ENCODE measurements around the gene AKT2. TPM values are rescaled to one million over a fixed set of nuclear protein-coding genes. Genes with fewer than 3 reads are reported as not detected.

Gene AKT2
- total RNA-seq, 3 donors from 2014 or later: 98.4 to 139 (median 103) TPM

- no peaks in the 10 kb centered on the region for H3K4me1 ChIP-seq (ENCODE audit: low read depth)
- no peak overlapping the region for H3K4me3 ChIP-seq
- H3K9me3 ChIP-seq: no peaks in the 10 kb centered on the region
- no peak for DNase-seq
- TF ChIP-seq, protein P1, sequence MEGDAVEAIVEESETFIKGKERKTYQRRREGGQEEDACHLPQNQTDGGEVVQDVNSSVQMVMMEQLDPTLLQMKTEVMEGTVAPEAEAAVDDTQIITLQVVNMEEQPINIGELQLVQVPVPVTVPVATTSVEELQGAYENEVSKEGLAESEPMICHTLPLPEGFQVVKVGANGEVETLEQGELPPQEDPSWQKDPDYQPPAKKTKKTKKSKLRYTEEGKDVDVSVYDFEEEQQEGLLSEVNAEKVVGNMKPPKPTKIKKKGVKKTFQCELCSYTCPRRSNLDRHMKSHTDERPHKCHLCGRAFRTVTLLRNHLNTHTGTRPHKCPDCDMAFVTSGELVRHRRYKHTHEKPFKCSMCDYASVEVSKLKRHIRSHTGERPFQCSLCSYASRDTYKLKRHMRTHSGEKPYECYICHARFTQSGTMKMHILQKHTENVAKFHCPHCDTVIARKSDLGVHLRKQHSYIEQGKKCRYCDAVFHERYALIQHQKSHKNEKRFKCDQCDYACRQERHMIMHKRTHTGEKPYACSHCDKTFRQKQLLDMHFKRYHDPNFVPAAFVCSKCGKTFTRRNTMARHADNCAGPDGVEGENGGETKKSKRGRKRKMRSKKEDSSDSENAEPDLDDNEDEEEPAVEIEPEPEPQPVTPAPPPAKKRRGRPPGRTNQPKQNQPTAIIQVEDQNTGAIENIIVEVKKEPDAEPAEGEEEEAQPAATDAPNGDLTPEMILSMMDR (IDR thresholded peaks at IDR 0.05): no peak
- intact Hi-C loops (cut with DNase I, micrococcal nuclease): no loop called here
- H3K36me3 ChIP-seq (ENCODE audit: low read depth): peaks cover 12% of the 10 kb centered on the region
- ATAC-seq: no peak
Measured at GRCh38 chr19:40239415-40240226, 45.5 kb downstream of the AKT2 start.

DNA sequence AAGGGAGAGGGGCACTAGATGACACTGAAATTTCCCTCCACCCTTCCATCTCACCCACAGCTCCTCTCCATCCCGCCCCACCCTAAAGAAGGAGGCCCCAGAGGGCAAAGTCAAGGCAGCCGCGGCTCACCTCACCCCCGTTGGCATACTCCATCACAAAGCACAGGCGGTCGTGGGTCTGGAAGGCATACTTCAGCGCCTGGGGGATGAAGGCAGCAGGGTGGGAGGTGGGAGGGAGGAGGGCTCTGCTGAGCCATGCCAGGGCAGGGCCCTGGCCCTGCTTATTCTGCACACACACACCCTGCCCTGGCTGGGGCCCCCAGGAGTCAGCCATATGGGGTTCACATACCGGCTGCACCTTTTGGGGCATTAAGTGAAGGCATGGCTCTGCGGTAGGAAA, 46.4 kb downstream of the AKT2 start:
- TF ChIP-seq, protein P1 (IDR thresholded peaks at IDR 0.05): no peak

DNA sequence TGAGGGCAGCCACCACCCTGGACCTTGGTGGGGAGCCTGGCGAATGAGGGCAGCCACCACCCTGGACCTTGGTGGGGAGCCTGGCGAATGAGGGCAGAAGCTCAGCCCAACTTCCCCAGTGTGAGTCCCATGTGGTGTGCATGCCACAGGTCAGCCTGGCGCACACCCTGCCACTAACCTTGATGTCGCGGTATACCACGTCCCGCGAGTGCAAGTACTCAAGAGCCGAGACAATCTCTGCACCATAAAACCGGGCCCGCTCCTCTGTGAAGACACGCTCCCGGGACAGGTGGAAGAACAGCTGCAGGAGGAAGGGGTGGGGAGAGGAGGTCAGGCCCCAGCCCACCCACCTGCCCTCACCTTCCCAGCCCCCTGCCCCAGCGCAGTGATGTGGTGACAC, 47.4 kb downstream of the AKT2 start:
- H3K9me3 ChIP-seq: no peaks in the 10 kb centered on the region
- no peak for ATAC-seq
- no peak overlapping the region for H3K4me3 ChIP-seq
- DNase-seq: no peak
- intact Hi-C loops (cut with DNase I, micrococcal nuclease): no loop called here
- peaks cover 12% of the 10 kb centered on the region for H3K36me3 ChIP-seq (ENCODE audit: low read depth)
- TF ChIP-seq, protein P1 (IDR thresholded peaks at IDR 0.05): no peak
- H3K4me1 ChIP-seq (ENCODE audit: low read depth): no peaks in the 10 kb centered on the region

More for the DNA sequence above, 46.4 kb downstream of the AKT2 start:
- DNase-seq (no peak), ATAC-seq (no peak)
- Histone ChIP-seq H3K36me3 (ENCODE audit: low read depth) (peaks cover 12% of the 10 kb centered on the region), H3K4me3 (no peak overlapping the region), H3K9me3 (no peaks in the 10 kb centered on the region), H3K4me1 (ENCODE audit: low read depth) (no peaks in the 10 kb centered on the region)
- intact Hi-C loops (cut with DNase I, micrococcal nuclease): no loop called here

- H3K36me3 ChIP-seq (ENCODE audit: low read depth): peaks cover 12% of the 10 kb centered on the region
- H3K9me3 ChIP-seq: no peaks in the 10 kb centered on the region
- intact Hi-C loops (cut with DNase I, micrococcal nuclease): no loop called here
Measured at GRCh38 chr19:40236366-40236765, 48.8 kb downstream of the AKT2 start.

DNA sequence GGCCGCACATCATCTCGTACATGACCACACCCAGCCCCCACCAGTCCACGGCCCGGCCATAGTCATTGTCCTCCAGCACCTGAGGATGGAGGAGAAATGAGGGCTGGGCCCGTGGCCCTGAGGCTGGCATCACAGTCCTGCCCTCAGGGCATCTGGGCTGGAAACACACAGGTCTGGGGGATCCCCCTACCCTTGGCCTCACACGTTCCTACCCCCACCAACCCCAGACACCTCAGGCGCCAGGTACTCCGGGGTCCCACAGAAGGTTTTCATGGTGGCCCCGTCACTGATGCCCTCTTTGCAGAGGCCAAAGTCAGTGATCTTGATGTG, 49.2 kb downstream of the AKT2 start:
- no peaks in the 10 kb centered on the region for H3K4me1 ChIP-seq (ENCODE audit: low read depth)
- no peak overlapping the region for H3K4me3 ChIP-seq
- H3K36me3 ChIP-seq (ENCODE audit: low read depth): peaks cover 12% of the 10 kb centered on the region
- no peak for ATAC-seq
- intact Hi-C loops (cut with DNase I, micrococcal nuclease): no loop called here
- no peak for DNase-seq
- H3K9me3 ChIP-seq: no peaks in the 10 kb centered on the region
- TF ChIP-seq, protein P1 (IDR thresholded peaks at IDR 0.05): no peak

More at GRCh38 chr19:40236366-40236765, 48.8 kb downstream of the AKT2 start:
- no peak overlapping the region for H3K4me3 ChIP-seq
- DNase-seq (no peak), ATAC-seq (no peak)
- H3K4me1 ChIP-seq (ENCODE audit: low read depth): no peaks in the 10 kb centered on the region
- TF ChIP-seq, protein P1 (IDR thresholded peaks at IDR 0.05): no peak

All from mucosa of descending colon (tissue), 3 donors.